Measurements from ENCODE around the gene ABCC11.

Gene ABCC11

DNA sequence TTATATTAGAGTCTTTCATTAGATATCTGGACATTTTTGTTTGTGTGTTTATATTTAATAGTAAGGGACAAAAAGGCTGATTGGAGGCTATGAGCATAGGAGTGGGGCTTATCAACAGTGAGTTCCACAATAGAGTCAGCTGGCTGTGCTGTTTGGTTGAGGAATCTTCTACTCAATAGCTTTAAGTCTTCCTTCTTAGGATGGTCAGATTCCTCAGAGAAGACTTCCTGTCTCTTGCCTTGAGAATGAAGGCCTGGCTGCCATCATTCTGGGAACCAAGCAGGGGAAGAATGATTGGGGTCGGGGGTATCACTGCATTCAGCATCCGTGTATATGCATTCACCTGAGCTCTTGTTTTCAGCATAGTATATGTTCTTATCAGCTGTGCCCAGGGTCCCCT lies 31.9 kb upstream of the ABCC11 start:
- Histone ChIP-seq H3K27ac (ENCODE audit: low read depth, low read length) (no peak overlapping the region), H3K27me3 (ENCODE audit: control insufficient read depth in 1 of 2, insufficient read depth in 2 of 2, low read length in 2 of 2) (no peaks in the 10 kb centered on the region), H3K36me3 (ENCODE audit: control insufficient read depth in 1 of 2, insufficient read depth in 2 of 2, low read length in 2 of 2) (peaks cover 11 to 32% of the 10 kb centered on the region in 2 donors), H3K9ac (ENCODE audit: low read depth in 1 of 2, low read length in 2 of 2) (no peak overlapping the region), H3K4me3 (ENCODE audit: low read depth in 1 of 2, low read length in 2 of 2) (no peak overlapping the region), H3K4me1 (ENCODE audit: control insufficient read depth in 1 of 2, insufficient read depth in 2 of 2, low read length in 2 of 2) (peaks cover 0 to 6% of the 10 kb centered on the region in 2 donors), H3K9me3 (ENCODE audit: control insufficient read depth in 1 of 2, low read length in 2 of 2) (no peaks in the 10 kb centered on the region)

DNA sequence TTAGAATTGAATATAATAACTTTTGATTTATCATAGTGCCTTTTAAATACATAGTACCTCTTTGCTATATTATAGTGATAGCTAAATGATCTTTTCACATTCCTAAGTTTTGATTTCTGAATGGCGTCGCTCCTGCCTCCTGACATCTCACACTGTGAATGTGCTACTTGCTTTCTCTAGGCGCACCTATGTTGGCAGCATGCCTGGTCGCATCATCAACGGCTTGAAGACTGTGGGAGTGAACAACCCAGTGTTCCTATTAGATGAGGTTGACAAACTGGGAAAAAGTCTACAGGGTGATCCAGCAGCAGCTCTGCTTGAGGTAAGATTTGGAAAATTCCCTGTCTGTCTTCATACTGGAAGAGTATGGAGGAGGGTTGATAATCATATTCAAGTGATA lies 29.8 kb upstream of the ABCC11 start:
- no peak overlapping the region for H3K27ac ChIP-seq (ENCODE audit: low read depth, low read length)
- no peak overlapping the region for H3K4me3 ChIP-seq (ENCODE audit: low read depth in 1 of 2, low read length in 2 of 2)
- H3K4me1 ChIP-seq (ENCODE audit: control insufficient read depth in 1 of 2, insufficient read depth in 2 of 2, low read length in 2 of 2): peaks cover 0 to 6% of the 10 kb centered on the region in 2 donors
- H3K9ac ChIP-seq (ENCODE audit: low read depth in 1 of 2, low read length in 2 of 2): no peak overlapping the region
- no peaks in the 10 kb centered on the region for H3K9me3 ChIP-seq (ENCODE audit: control insufficient read depth in 1 of 2, low read length in 2 of 2)
- H3K36me3 ChIP-seq (ENCODE audit: control insufficient read depth in 1 of 2, insufficient read depth in 2 of 2, low read length in 2 of 2): peaks cover 14 to 35% of the 10 kb centered on the region in 2 donors
- H3K27me3 ChIP-seq (ENCODE audit: control insufficient read depth in 1 of 2, insufficient read depth in 2 of 2, low read length in 2 of 2): no peaks in the 10 kb centered on the region

DNA sequence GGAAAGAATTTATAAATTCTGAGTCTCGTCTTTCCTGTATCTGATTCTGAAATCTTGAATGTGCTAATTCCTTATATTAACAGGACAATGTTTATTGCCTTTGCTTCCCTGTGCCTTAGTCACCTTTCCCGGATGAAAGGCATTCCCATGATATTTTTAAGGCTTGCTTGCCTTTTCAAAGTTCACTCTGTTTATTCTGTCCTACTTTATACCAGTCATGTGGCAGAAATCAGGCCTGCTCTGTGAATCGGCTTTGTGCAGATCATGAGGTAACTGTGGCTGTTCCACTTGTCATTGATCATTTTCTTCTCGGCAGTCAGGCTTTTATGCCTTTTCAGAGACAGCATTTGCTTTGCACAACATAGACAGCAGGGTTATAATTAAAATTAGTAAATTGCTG lies 28.8 kb upstream of the ABCC11 start:
- Histone ChIP-seq H3K27ac (ENCODE audit: low read depth, low read length) (no peak overlapping the region), H3K9me3 (ENCODE audit: control insufficient read depth in 1 of 2, low read length in 2 of 2) (no peaks in the 10 kb centered on the region), H3K9ac (ENCODE audit: low read depth in 1 of 2, low read length in 2 of 2) (no peak overlapping the region)

DNA sequence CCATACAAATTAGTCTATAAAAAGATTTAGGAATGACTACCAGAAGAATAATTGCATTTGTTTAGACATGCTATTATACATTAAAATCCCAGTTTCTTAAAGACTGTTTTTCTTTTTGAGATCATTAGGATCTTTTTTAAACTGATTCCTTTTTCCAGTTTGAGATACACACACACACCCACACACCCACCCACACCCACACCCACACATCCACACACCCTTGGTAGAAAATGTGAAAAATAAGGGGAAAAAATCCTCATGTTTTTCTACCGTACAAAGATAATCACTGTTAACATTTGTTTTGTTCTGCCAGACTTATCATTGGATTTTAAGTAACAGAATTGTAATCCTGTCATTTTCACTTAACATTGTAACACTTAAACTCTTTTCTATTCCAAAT lies 27.1 kb upstream of the ABCC11 start:
- H3K4me1 ChIP-seq (ENCODE audit: control insufficient read depth in 1 of 2, insufficient read depth in 2 of 2, low read length in 2 of 2): peaks cover 0 to 6% of the 10 kb centered on the region in 2 donors
- no peak overlapping the region for H3K27ac ChIP-seq (ENCODE audit: low read depth, low read length)

More for the DNA sequence above, 28.8 kb upstream of the ABCC11 start:
- Histone ChIP-seq H3K27me3 (ENCODE audit: control insufficient read depth in 1 of 2, insufficient read depth in 2 of 2, low read length in 2 of 2) (no peaks in the 10 kb centered on the region), H3K4me1 (ENCODE audit: control insufficient read depth in 1 of 2, insufficient read depth in 2 of 2, low read length in 2 of 2) (peaks cover 0 to 6% of the 10 kb centered on the region in 2 donors), H3K4me3 (ENCODE audit: low read depth in 1 of 2, low read length in 2 of 2) (no peak overlapping the region), H3K36me3 (ENCODE audit: control insufficient read depth in 1 of 2, insufficient read depth in 2 of 2, low read length in 2 of 2) (peaks cover 17 to 39% of the 10 kb centered on the region in 2 donors)

DNA sequence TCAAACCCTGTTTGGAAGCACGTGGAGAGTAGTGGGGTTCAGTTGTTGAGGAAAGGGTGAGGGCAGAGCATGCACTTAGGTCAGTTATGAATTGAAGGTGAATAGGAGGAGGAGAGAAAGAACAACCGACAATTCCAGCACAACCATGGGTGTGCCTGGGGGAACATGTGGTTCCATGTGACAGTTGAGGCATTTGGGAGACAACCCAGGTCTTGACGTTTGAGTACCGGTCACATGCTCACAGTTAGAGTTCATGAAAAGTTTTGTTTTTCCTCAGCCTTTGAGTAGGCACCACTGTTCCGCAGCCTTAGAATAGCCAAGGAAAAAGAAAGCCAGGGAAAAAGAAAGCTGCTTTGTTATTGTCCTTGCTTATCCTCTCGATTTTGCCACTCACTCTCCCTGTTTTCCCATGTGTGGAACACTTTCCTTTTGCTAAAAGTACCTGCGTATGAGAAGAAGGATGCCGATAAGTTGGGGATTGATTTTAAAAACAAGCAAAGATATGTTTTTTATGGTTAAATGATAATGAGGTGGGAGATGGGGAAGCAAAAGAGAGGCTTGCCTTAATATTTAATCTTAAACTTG lies 25.6 kb upstream of the ABCC11 start:
- no peaks in the 10 kb centered on the region for H3K27me3 ChIP-seq (ENCODE audit: control insufficient read depth in 1 of 2, insufficient read depth in 2 of 2, low read length in 2 of 2)
- H3K36me3 ChIP-seq (ENCODE audit: control insufficient read depth in 1 of 2, insufficient read depth in 2 of 2, low read length in 2 of 2): peaks cover 23 to 36% of the 10 kb centered on the region in 2 donors
- H3K27ac ChIP-seq (ENCODE audit: low read depth, low read length): no peak overlapping the region
- H3K9ac ChIP-seq (ENCODE audit: low read depth in 1 of 2, low read length in 2 of 2): no peak overlapping the region
- no peaks in the 10 kb centered on the region for H3K9me3 ChIP-seq (ENCODE audit: control insufficient read depth in 1 of 2, low read length in 2 of 2)
- peaks cover 0 to 6% of the 10 kb centered on the region in 2 donors for H3K4me1 ChIP-seq (ENCODE audit: control insufficient read depth in 1 of 2, insufficient read depth in 2 of 2, low read length in 2 of 2)
- no peak overlapping the region for H3K4me3 ChIP-seq (ENCODE audit: low read depth in 1 of 2, low read length in 2 of 2)

More for the DNA sequence above, 27.1 kb upstream of the ABCC11 start:
- Histone ChIP-seq H3K27me3 (ENCODE audit: control insufficient read depth in 1 of 2, insufficient read depth in 2 of 2, low read length in 2 of 2) (no peaks in the 10 kb centered on the region), H3K9ac (ENCODE audit: low read depth in 1 of 2, low read length in 2 of 2) (no peak overlapping the region), H3K9me3 (ENCODE audit: control insufficient read depth in 1 of 2, low read length in 2 of 2) (no peaks in the 10 kb centered on the region), H3K4me3 (ENCODE audit: low read depth in 1 of 2, low read length in 2 of 2) (no peak overlapping the region), H3K36me3 (ENCODE audit: control insufficient read depth in 1 of 2, insufficient read depth in 2 of 2, low read length in 2 of 2) (peaks cover 26 to 43% of the 10 kb centered on the region in 2 donors)

DNA sequence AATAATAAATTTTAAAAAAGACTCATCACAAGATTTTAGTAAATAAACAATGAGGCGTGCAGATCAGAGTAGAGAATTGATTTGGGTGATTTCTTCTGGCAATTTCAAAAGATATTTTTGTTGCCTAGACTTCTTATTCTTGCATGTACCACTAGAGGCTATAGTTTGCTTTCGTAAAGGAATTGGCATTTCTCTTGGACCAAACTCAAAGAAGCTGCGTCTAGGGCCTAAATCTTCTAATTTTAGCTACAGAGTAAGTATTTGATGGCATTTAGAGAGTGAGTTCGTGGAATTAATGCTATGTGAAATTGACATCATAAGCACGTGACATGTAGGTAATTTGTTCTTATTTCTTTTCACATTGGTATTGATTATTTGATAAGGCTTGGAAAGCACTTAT lies 24.4 kb upstream of the ABCC11 start:
- Histone ChIP-seq H3K9ac (ENCODE audit: low read depth in 1 of 2, low read length in 2 of 2) (no peak overlapping the region), H3K36me3 (ENCODE audit: control insufficient read depth in 1 of 2, insufficient read depth in 2 of 2, low read length in 2 of 2) (peaks cover 19 to 37% of the 10 kb centered on the region in 2 donors), H3K27me3 (ENCODE audit: control insufficient read depth in 1 of 2, insufficient read depth in 2 of 2, low read length in 2 of 2) (no peaks in the 10 kb centered on the region), H3K4me1 (ENCODE audit: control insufficient read depth in 1 of 2, insufficient read depth in 2 of 2, low read length in 2 of 2) (peaks cover 0 to 6% of the 10 kb centered on the region in 2 donors), H3K4me3 (ENCODE audit: low read depth in 1 of 2, low read length in 2 of 2) (no peak overlapping the region), H3K27ac (ENCODE audit: low read depth, low read length) (no peak overlapping the region), H3K9me3 (ENCODE audit: control insufficient read depth in 1 of 2, low read length in 2 of 2) (no peaks in the 10 kb centered on the region)

DNA sequence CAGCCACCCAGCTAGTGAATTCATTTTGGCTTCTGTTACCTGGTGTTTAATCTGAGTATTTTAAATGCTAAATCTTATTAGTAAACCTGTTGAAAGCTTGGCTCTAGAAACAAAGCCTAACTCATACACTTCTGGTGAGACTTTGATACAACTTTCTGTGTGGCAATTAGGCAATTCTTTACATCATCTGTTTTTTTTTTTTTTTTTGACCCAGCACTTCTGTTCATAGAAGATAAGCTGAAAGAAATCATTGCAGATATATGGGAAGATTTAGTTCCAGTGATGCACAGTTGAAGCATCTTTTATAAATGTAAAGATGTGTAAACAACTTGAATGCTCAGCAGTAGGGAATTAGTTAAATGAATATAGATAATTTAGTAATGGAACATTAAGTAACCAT lies 21.7 kb upstream of the ABCC11 start:
- no peak overlapping the region for H3K27ac ChIP-seq (ENCODE audit: low read depth, low read length)
- H3K9me3 ChIP-seq (ENCODE audit: control insufficient read depth in 1 of 2, low read length in 2 of 2): no peaks in the 10 kb centered on the region
- peaks cover 14 to 40% of the 10 kb centered on the region in 2 donors for H3K36me3 ChIP-seq (ENCODE audit: control insufficient read depth in 1 of 2, insufficient read depth in 2 of 2, low read length in 2 of 2)
- H3K9ac ChIP-seq (ENCODE audit: low read depth in 1 of 2, low read length in 2 of 2): no peak overlapping the region
- H3K4me3 ChIP-seq (ENCODE audit: low read depth in 1 of 2, low read length in 2 of 2): no peak overlapping the region
- no peaks in the 10 kb centered on the region for H3K4me1 ChIP-seq (ENCODE audit: control insufficient read depth in 1 of 2, insufficient read depth in 2 of 2, low read length in 2 of 2)
- no peaks in the 10 kb centered on the region for H3K27me3 ChIP-seq (ENCODE audit: control insufficient read depth in 1 of 2, insufficient read depth in 2 of 2, low read length in 2 of 2)

DNA sequence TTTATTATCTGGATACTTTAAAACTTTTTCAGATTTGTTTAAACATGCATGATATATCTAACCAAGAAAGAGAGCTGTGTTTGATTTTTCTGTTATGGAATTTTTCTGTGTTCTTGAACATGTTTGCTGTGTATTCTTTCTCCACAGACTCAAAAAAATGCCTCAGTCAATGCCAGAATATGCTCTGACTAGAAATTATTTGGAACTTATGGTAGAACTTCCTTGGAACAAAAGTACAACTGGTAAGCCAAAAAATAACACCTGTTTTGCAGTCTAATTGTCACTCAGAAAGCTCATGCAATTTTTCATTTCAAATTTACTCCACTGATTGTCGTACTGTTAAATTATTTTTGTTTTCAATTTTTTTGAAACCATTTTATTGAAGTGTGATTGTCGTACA lies 15.3 kb upstream of the ABCC11 start:
- Histone ChIP-seq H3K4me3 (ENCODE audit: low read depth in 1 of 2, low read length in 2 of 2) (no peak overlapping the region), H3K4me1 (ENCODE audit: control insufficient read depth in 1 of 2, insufficient read depth in 2 of 2, low read length in 2 of 2) (no peaks in the 10 kb centered on the region), H3K9me3 (ENCODE audit: control insufficient read depth in 1 of 2, low read length in 2 of 2) (no peaks in the 10 kb centered on the region), H3K27ac (ENCODE audit: low read depth, low read length) (no peak overlapping the region), H3K27me3 (ENCODE audit: control insufficient read depth in 1 of 2, insufficient read depth in 2 of 2, low read length in 2 of 2) (no peaks in the 10 kb centered on the region), H3K36me3 (ENCODE audit: control insufficient read depth in 1 of 2, insufficient read depth in 2 of 2, low read length in 2 of 2) (peaks cover 24 to 63% of the 10 kb centered on the region in 2 donors), H3K9ac (ENCODE audit: low read depth in 1 of 2, low read length in 2 of 2) (no peak overlapping the region)

DNA sequence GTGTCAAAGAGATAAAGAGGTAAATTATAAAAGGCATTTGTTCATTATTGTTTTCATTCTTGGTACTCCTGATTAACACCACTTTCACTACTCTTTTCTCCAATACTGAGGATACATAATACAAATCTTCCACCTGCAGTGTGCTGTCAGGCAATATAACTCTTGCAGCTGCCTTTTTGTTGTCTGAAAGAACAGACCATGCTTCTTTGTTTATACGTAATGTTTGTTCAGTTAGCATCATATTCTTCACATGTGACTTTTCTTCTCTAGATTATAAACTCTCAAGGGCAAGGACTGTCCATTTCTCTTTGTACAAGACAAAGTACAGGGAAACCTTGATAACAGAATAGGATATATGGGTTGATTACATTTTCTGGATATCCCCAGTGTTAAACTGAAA lies 14.2 kb upstream of the ABCC11 start:
- no peaks in the 10 kb centered on the region for H3K9me3 ChIP-seq (ENCODE audit: control insufficient read depth in 1 of 2, low read length in 2 of 2)
- no peak overlapping the region for H3K27ac ChIP-seq (ENCODE audit: low read depth, low read length)
- H3K4me3 ChIP-seq (ENCODE audit: low read depth in 1 of 2, low read length in 2 of 2): no peak overlapping the region
- H3K36me3 ChIP-seq (ENCODE audit: control insufficient read depth in 1 of 2, insufficient read depth in 2 of 2, low read length in 2 of 2): peaks cover 24 to 62% of the 10 kb centered on the region in 2 donors
- H3K4me1 ChIP-seq (ENCODE audit: control insufficient read depth in 1 of 2, insufficient read depth in 2 of 2, low read length in 2 of 2): no peaks in the 10 kb centered on the region
- no peak overlapping the region for H3K9ac ChIP-seq (ENCODE audit: low read depth in 1 of 2, low read length in 2 of 2)
- no peaks in the 10 kb centered on the region for H3K27me3 ChIP-seq (ENCODE audit: control insufficient read depth in 1 of 2, insufficient read depth in 2 of 2, low read length in 2 of 2)

DNA sequence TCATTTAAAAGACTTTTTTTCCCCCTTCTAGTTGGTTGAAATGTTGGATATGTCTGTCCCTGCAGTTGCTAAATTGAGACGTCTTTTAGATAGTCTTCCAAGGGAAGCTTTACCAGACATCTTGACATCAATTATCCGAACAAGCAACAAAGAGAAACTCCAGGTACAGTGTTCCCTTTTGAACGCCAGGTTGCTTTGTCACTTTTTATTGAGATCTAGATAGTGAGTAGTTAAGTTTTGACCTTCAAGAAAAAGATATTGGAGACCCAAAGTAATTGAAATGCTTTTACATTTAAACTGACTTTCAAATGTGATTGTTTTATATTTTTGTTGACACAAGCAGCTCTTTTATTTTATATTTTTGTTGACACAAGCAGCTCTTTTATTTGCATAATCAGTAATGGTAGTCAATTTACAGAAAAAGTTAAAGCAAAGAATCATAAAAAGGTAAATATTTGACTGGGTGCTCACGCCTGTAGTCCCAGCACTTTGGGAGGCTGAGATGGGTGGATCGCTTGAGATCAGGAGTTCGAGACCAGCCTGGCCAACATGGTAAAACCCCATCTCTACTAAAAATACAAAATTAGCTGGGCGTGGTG lies 9.3 kb upstream of the ABCC11 start:
- peaks cover 17 to 58% of the 10 kb centered on the region in 2 donors for H3K36me3 ChIP-seq (ENCODE audit: control insufficient read depth in 1 of 2, insufficient read depth in 2 of 2, low read length in 2 of 2)
- H3K4me3 ChIP-seq (ENCODE audit: low read depth in 1 of 2, low read length in 2 of 2): no peak overlapping the region
- no peak overlapping the region for H3K27ac ChIP-seq (ENCODE audit: low read depth, low read length)
- H3K9ac ChIP-seq (ENCODE audit: low read depth in 1 of 2, low read length in 2 of 2): no peak overlapping the region
- no peaks in the 10 kb centered on the region for H3K27me3 ChIP-seq (ENCODE audit: control insufficient read depth in 1 of 2, insufficient read depth in 2 of 2, low read length in 2 of 2)
- peaks cover 0 to 5% of the 10 kb centered on the region in 2 donors for H3K4me1 ChIP-seq (ENCODE audit: control insufficient read depth in 1 of 2, insufficient read depth in 2 of 2, low read length in 2 of 2)
- H3K9me3 ChIP-seq (ENCODE audit: control insufficient read depth in 1 of 2, low read length in 2 of 2): no peaks in the 10 kb centered on the region
